Bone marrow (tissue), 2 donors: ENCODE measurements around the gene BCAN.

Experiments used
- DNase-seq, 2 donors: peaks; one replicate each; lab custom pipeline; 2025; lab: John Stamatoyannopoulos, UW

Gene BCAN

GRCh38 chr1:156677616-156678596 lies 36.0 kb downstream of the BCAN start:
- DNase-seq = peak in 1 of 2 donors; percentile 56

- DNase-seq = no peak
Measured at GRCh38 chr1:156680056-156680455, 38.1 kb downstream of the BCAN start.

DNA sequence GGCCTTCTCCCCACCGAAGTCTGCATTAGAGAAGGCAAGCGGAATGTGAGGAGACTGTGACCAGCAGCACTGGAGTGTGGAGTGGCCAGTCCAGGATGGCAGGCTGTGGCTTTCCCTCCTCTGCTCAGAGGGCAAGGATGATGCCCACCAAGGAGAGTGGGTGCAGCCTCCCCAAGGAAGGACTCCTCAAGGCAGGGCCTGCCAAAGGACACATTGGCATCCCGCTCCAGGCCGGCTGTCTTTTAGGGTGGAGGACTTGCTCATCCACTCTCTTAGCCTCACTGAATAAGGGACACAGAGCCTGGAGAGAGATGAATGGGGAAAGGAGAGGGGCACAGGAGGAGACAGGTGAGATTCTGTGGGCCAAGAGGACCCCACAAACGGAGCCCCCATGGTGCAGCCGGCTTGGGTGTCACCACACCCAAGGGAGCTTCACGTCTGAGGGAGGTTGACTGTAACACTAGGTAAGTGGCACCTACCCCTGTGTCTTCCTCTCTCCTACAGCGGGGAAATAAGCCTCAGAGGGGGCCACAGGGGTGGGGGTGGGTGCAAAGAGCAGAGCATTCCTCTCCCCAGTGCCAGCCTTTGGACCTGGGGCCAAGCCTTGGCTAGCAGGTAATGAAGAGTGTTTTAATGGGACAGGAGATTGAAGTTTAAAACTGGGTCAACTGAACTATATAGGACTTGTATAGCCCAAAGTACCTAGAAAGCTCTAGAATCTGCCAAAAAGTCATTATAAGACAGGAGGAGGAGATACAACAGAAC lies 39.5 kb downstream of the BCAN start:
- no peak for DNase-seq

DNA sequence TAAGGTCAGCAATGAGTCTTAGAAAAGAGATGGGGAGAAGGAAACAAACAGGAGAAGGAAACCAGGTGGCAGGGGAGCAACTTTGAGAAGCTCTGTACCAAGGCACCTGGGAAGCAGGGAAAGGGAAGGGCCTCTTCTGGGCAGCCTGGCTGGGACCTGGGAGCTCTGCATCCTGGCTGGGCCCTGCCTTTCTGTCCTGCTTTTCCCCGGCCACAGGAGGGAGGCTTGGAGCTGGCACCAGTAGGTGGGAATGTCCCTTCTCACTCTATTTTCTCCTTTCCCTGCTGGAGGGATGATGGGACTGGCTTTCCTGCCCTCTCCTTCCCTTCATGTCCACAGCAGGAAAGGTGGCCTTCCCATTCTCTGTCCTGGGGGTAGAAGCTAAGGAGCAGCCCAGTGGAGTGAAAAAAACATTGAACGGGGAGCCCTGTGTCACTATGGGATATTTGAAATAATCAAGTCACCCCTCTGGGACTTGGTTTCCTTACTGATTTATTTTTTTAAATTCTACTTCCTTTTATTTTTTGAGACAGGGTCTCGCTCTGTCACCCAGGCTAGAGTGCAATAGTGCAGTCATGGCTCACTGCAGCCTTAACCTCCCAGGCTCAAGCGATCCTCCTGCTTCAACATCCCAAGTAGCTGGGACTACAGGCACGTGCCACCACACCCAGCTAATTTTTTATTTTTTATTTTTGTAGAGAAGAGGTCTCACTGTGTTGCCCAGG lies 40.4 kb downstream of the BCAN start:
- no peak for DNase-seq

DNA sequence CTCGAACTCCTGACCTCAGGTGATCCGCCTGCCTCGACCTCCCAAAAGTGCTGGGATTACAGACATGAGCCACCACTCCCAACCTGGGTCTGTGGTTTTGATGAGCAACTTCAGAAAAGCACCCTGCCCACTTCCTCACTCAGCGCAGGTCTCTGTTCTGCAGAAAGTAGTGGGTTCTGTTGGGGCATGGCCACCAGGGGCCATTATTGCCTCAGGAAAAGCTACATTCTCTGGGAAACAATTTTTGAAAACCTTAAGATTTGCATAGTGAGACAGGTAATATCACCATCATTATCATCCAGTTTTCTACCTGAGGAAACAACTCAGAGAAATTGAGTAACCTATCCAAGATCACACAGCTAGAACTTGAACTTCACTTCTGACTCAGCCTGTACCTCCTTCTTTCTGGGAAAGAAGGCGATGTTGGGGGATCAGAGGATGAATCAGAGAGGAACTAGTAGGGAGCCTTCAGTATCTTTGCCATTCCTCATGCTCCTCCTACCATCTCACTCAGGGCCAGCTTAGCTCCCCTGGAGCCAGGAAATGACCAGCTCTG lies 42.4 kb downstream of the BCAN start:
- DNase-seq = no peak

GRCh38 chr1:156689035-156689952 lies 47.4 kb downstream of the BCAN start:
- DNase-seq = peak; percentile 25 to 65

- DNase-seq = no peak
Measured at GRCh38 chr1:156689953-156690674, 48.2 kb downstream of the BCAN start.

DNA sequence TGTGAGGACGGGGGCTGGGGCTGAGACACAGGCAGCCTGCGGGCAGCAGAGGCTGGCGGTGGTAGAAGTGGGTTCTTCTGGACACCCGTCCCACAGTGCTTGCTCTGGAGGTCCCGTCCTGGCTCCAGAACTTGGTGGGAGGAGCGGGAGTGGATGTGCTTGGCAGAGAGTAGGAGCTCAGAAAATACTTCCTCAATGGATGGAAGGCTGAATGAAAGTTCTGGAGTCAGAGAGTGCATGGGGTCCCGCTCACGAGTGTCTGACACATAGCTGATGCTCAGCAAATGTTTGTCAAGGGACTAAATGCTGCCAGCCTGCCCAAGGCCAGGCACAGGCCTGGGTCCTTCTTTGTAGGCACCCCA lies 48.7 kb downstream of the BCAN start:
- DNase-seq = no peak

DNA sequence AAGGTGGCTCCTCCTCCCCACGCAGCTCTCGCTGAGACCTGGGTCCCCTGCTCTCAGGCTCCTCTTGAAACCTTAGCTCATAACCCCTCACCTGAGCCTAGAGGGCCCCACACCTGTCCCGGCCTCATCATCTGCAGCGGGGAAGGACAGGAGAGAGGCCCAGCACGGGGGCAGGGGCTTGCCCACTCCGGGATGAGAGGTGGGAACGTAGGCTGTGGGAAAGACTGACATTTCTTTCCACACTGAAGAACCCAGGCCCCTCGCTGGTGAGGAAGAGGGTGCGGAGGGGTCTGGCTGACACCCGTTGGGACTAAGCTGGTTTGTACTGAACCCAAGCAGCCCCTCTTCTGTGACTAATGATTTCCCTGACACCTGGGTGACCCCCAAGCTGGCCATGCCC lies 49.3 kb downstream of the BCAN start:
- no peak for DNase-seq

- no peak for DNase-seq
Measured at GRCh38 chr1:156691665-156692440, 49.9 kb downstream of the BCAN start.

- no peak for DNase-seq
Measured at GRCh38 chr1:156692441-156692924, 50.6 kb downstream of the BCAN start.

DNA sequence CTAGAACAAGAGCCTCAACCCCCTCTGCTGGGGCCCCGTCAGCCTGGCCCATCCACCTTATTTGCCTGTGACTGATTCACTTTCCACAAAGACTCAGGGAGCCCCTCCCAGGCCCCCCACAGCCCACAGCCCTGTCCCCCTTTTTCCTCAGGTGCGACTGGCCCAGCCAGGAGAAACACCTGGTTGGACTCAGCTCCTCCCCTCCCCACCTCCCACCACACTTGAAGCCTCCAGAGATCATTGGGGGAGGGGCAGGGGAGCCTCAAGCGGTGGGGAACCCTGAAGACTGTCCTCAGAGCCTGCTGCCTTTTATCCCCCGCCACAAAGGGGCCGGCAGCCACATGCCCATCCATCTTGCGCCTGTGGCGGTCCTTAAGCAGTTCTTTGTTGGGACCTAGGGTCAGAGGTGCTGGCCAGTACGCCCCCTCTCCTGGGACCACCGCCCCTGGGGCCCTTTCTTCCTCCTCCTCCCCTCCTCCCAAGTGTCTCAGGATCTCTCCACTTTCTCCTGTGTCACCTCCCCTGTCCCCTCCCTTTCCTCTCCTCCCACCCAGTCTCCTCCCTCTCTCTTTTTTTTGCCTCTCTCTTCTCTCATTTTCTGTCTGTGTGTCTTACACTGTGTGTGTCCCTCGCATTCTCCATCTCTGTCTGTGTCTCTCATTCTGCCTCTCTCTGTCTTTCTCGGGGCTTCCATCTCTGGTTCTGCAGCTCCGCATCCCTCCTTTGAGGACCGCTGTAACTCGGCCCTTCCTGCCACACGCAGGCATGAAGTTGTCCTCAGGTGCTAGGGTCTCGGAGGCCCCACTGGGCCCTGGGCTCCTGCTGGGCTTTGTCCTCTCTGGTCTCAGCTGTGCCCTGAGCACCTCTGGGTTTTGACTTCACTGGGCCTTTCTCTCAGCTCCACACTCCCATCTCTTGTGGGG lies 51.3 kb downstream of the BCAN start:
- no peak for DNase-seq

DNA sequence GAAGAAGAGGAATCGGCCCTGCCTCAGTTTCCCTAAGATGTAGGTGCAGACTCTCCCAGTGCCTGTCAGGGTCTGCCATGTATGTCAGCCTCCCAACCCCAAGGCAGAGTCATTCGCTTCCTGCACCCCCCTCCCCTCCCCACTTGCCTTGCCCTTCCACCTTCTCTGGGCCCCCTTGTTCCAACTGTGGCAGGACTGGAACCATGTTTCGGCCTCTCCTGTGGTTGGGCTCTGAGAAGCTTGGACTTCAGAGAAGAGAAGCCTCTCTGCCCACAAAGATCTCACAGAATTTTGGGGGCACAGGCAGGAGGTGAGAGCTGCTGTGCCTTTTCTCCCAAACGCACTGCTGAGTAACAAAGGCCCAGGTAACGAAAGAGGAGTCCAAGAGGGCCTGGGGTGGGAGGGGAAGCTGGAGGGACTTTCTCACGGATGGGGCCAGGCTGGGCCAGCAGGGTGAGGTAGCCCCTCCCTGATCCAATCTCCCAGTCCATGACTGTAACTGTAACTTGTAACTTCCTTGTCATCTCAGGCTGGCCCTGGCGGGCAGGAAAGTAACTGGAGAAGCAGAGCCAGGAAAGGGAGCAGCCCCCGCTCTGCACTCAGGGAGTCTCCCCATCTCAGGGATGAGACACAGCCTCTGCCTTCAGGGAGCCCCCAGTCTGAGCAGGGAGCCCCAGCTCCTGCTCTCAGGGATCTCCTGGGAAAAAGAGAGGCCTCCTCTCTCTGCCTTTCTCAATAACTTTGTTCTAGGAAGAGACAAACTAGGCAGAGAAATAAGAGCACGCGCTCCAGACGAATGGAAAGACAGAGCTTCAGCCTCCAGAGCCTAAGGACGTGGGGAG lies 52.2 kb downstream of the BCAN start:
- DNase-seq = no peak

- no peak for DNase-seq
Measured at GRCh38 chr1:156694690-156694962, 52.7 kb downstream of the BCAN start.

DNA sequence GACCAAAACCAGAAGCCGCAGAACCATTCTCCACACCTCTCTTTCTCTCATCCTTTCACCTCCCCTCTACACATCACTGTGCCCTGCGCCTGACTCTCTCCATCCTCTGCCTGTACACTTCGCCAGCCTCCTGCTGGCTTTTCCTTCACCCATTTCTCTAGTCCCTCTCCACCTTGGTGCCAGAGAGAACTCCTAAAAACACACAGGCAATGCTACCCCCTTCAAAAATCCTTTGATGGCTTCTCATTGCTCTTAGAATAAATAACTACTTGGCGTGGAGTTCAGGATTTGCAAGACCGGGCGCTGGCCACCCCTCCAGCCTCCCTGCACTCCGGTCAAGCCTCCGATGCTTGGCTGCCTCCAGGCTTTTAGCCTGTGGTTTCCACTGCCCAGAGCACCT lies 54.8 kb downstream of the BCAN start:
- DNase-seq = no peak

DNA sequence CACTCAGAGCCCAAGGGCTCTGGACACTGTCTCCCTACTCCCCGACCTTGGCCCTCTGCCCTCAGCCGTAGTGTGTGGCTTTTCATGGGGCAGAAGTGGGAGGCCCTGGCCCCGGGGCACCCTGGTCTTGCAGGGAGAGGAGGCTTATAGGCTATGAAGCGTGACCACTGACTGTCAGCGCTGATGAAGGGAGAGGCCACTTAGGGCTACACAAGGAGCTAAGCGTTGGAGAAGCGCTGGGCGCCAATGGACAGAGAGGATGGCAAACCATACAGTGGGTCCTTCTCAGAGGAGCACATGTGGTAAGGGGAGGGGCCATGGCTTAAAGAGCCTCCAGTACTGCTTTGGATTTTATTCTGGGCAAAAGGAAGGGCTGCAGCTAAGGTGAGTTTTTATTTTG lies 55.6 kb downstream of the BCAN start:
- DNase-seq = no peak

- no peak for DNase-seq
Measured at GRCh38 chr1:156698995-156699394, 57.1 kb downstream of the BCAN start.
